PFSK-1 (cell line): ENCODE results near the gene EPSTI1.

ENCODE experiments used
- FOXP2 ChIP-seq: optimal IDR thresholded peaks from 2 replicates; pipeline ENCODE3; 2011; ENCODE audit warnings: borderline replicate concordance, control low read depth, inconsistent platforms; ENCODE audit not compliant: insufficient read depth; ENCODE audit errors: extremely low read length, extremely low read depth
- POLR2AphosphoS5 ChIP-seq: IDR thresholded peaks from 2 replicates; pipeline ENCODE4 v1.6.1; 2012; ENCODE audit warnings: low read depth, mild to moderate bottlenecking, control low read depth, low read length, moderate library complexity
- SIN3A ChIP-seq: IDR thresholded peaks from 2 replicates; pipeline ENCODE4 v1.6.1; 2012; ENCODE audit warnings: mild to moderate bottlenecking, low read length, moderate library complexity, borderline replicate concordance; ENCODE audit not compliant: insufficient read depth
- TAF1 ChIP-seq: IDR thresholded peaks from 2 replicates; pipeline ENCODE4 v1.6.1; 2012; ENCODE audit warnings: low read length, control low read depth, borderline replicate concordance; ENCODE audit not compliant: insufficient read depth
- TF ChIP-seq, protein P1 (sequence below), 2 experiments: IDR thresholded peaks; 2 replicates each; pipeline versions ENCODE4 v1.6.1 to v1.8.0; 2011 to 2012; ENCODE audit warnings: low read depth in 2 of 2, low read length in 2 of 2, control low read depth in 1 of 2, inconsistent platforms in 1 of 2, mild to moderate bottlenecking in 1 of 2, moderate library complexity in 1 of 2; ENCODE audit not compliant: insufficient read depth in 1 of 2

The EPSTI1 gene

DNA sequence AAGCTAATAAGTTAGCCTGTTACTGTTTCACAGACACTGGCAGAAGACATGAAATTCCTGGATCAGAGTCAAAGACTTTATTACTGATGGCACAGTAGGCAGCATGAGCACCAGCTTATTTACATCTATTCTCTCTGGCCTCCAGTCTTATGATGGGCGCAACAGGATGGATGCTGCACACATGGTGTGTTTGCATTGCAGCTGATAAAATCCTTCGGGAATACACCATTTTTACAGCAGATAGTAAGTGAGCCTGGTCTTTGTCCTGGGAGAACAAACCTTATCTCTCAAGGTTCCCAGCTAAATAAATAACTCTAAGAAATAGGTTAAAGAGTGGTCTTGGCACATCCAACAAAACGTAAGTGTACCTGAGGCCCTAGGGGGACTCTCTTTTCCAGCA is 16.0 kb downstream of the EPSTI1 start:
- TF ChIP-seq, protein P1, sequence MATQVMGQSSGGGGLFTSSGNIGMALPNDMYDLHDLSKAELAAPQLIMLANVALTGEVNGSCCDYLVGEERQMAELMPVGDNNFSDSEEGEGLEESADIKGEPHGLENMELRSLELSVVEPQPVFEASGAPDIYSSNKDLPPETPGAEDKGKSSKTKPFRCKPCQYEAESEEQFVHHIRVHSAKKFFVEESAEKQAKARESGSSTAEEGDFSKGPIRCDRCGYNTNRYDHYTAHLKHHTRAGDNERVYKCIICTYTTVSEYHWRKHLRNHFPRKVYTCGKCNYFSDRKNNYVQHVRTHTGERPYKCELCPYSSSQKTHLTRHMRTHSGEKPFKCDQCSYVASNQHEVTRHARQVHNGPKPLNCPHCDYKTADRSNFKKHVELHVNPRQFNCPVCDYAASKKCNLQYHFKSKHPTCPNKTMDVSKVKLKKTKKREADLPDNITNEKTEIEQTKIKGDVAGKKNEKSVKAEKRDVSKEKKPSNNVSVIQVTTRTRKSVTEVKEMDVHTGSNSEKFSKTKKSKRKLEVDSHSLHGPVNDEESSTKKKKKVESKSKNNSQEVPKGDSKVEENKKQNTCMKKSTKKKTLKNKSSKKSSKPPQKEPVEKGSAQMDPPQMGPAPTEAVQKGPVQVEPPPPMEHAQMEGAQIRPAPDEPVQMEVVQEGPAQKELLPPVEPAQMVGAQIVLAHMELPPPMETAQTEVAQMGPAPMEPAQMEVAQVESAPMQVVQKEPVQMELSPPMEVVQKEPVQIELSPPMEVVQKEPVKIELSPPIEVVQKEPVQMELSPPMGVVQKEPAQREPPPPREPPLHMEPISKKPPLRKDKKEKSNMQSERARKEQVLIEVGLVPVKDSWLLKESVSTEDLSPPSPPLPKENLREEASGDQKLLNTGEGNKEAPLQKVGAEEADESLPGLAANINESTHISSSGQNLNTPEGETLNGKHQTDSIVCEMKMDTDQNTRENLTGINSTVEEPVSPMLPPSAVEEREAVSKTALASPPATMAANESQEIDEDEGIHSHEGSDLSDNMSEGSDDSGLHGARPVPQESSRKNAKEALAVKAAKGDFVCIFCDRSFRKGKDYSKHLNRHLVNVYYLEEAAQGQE (IDR thresholded peaks at IDR 0.05; ENCODE audit: insufficient read depth in 1 of 2, low read depth in 2 of 2, low read length in 2 of 2): no peak
- TF ChIP-seq POLR2AphosphoS5 (no peak), FOXP2 (no peak), SIN3A (no peak), TAF1 (no peak)

DNA sequence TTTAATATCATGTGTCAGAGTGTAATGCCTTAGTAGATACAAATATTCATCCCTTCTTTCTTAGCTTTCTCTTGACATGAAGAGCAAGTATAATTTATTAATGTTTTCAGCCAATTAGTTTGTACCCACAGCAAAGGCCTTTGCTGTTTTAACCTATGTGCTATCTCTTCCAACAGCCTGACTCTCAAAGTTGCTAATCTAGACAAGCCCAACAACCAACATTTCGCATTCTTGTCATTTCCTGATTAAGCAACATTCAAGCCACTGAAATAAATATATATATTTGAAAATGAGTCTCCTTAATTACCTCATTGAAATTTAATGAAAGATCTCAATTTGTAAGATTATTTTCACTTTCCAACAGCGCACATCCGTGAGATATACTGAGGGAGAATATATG is 18.5 kb downstream of the EPSTI1 start:
- TF ChIP-seq TAF1: no peak
- no peak for TF ChIP-seq FOXP2
- TF ChIP-seq, protein P1 (IDR thresholded peaks at IDR 0.05; ENCODE audit: insufficient read depth in 1 of 2, low read depth in 2 of 2, low read length in 2 of 2): no peak
- TF ChIP-seq SIN3A: no peak
- TF ChIP-seq POLR2AphosphoS5: no peak

DNA sequence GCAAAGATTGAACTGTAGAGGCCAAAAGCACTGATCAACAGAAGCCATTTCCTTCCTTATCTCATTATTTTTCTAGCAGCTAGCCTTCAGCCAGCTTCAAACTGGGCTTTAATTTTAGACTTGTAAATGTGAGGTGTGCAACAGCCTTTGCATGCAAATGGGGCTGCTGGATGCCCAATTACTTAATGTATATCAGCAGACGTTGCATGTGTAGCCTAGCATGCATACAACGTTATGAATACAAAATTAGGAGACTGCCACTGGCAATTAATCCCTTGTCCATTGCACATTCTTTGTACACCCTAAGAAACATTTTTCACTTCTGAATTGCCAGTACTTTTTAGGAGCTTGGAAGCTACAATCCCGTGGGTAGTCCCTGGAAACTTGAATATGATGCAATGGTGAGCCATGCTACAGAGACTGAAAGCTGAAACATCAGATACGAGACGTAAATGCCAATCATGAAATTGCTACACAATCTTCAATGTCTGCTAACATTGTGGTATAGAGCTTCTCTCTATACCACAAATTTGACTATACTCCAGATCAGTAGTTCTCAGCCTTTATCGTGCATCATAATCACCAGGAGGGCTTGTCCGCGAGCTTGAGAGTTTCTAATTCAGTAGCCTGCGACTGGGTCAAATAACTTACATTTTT is 20.2 kb downstream of the EPSTI1 start:
- TF ChIP-seq TAF1: no peak
- no peak for TF ChIP-seq SIN3A

DNA sequence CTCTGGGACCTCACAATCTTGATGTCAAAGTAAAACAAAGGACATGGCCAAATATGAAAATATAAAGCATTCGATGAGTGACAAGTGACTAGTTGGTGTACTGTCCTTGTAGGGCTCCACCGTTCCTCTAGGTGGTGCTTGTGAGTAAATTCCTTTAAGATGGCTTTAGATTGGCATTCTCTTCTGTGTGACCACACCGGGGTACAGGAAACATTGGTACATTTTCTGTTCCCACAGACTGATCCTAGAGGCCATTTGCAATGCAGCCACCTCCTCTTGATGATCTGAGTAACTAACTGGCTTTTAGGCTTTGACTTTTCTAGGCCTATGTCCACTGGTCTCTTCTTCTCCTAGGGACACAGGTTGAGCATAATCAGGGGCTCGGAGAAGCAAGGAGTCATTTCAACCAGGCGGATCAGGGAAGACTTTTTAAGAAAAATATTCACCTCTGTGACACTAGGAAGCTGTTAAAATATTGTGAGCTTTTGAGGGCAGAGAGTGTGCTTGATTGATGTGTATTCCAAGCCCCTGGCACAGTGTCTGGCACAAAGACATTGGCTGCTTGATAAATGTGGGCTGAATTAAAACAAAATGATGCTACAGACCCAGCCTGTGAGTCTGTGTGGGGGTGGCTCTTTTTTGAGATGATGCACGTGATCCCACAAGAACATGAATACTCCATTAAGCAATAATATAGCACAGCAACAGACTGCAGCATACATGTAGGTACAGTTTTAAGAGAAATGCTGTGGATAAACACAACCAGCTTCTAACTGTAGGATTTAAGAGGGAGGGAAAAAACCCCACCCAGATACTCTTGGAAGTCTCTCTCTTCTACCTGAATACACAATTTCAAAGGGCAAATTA is 21.0 kb downstream of the EPSTI1 start:
- no peak for TF ChIP-seq TAF1
- no peak for TF ChIP-seq FOXP2
- TF ChIP-seq POLR2AphosphoS5: no peak
- TF ChIP-seq SIN3A: no peak
- TF ChIP-seq, protein P1 (IDR thresholded peaks at IDR 0.05; ENCODE audit: insufficient read depth in 1 of 2, low read depth in 2 of 2, low read length in 2 of 2): no peak

DNA sequence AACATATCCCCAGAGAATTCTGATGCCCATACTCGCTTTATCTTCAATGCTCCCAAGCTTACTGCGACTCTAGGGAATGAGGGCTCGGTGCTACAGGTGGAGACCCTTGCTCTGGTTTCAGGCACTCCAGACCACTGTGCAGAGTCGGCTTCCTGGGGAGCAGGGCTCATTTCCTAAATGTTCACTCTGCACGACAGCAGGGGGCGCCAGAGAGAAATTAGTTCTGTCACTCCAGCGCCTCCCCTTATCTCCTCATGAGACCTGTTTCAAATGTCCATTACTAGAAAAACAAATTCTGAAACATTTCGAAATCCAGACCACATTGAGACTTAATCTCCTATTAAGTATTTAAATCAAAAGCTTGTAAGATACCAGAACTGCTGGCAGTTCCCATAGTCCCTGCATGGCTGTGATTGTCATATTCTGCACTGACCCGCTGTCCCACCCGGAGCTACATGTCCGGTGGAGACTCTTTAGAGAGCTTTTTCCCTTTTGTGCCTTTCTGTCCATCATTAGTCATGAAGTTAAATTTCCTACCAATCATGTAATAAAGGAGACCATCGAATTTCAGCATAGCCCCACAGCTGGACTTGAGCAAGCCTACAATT is 22.4 kb downstream of the EPSTI1 start:
- TF ChIP-seq TAF1: no peak
- TF ChIP-seq POLR2AphosphoS5: no peak
- TF ChIP-seq, protein P1 (IDR thresholded peaks at IDR 0.05; ENCODE audit: insufficient read depth in 1 of 2, low read depth in 2 of 2, low read length in 2 of 2): no peak
- no peak for TF ChIP-seq SIN3A
- TF ChIP-seq FOXP2: no peak
